K562 (cell line): ENCODE measurements around the gene MAML1. TPM values are rescaled to one million over a fixed set of nuclear protein-coding genes. Genes with fewer than 3 reads are reported as not detected.

Experiments
- CAMTA2 ChIP-seq: fragments of 250-450 bp; sonication (Bioruptor Pico); conservative IDR thresholded peaks from 2 replicates; pipeline ENCODE4 v1.5.1; 2022
- ELK1 ChIP-seq: sonication (generic); formaldehyde crosslinking; IDR thresholded peaks from 2 replicates; pipeline ENCODE4 v1.8.1; 2022; ENCODE audit warnings: missing genetic modification reagents
- ERF ChIP-seq: fragments of 450-650 bp; formaldehyde crosslinking; IDR thresholded peaks from 2 replicates; pipeline ENCODE4 v1.4.0; 2020; ENCODE audit warnings: mild to moderate bottlenecking, mixed read lengths
- HDAC8 ChIP-seq: fragments of 450-650 bp; IDR thresholded peaks from 2 replicates; pipeline ENCODE4 v1.6.1; 2016; ENCODE audit warnings: mild to moderate bottlenecking, missing genetic modification characterization, moderate library complexity, missing compliant biosample characterization
- OTX1 ChIP-seq: fragments of 450-650 bp; formaldehyde crosslinking; IDR thresholded peaks from 2 replicates; pipeline ENCODE4 v1.4.0; 2022; ENCODE audit warnings: mild to moderate bottlenecking
- RUNX1 ChIP-seq: sonication (generic); IDR thresholded peaks from 2 replicates; pipeline ENCODE4 v1.6.1; 2016; ENCODE audit warnings: antibody characterized with exemption, low read depth
- SMAD3 ChIP-seq: fragments of 450-650 bp; formaldehyde crosslinking; conservative IDR thresholded peaks from 2 replicates; pipeline ENCODE4 v1.4.0; 2020; ENCODE audit warnings: mild to moderate bottlenecking
- SPI1 ChIP-seq: IDR thresholded peaks from 2 replicates; pipeline ENCODE4 v1.6.1; 2011; ENCODE audit warnings: low read depth, low read length, control low read depth, borderline replicate concordance
- ZBTB2 ChIP-seq: fragments of 450-650 bp; IDR thresholded peaks from 2 replicates; pipeline ENCODE4 v1.6.1; 2016; ENCODE audit warnings: antibody characterized with exemption
- polyA plus RNA-seq, 8 experiments: library from polyadenylated mRNA; depleted of rRNA in 4 of 8; stranded (reverse) in 5 of 8; unstranded in 3 of 8; fragments of >200 nt; fragmentation: Nextera tagmentation in 2 of 8; fragmentation: Illumina TruSeq in 1 of 8; extraction: Ambion mirVana in 2 of 8; extraction: Trizol in 1 of 8; gene quantifications; 2 replicates each; pipeline versions ENCODE4 v1.2.1 to v1.2.3, GENCODE V29; 2011 to 2014; ENCODE audit warnings: inconsistent platforms in 1 of 8, missing spikeins in 1 of 8
- total RNA-seq, 7 experiments: library from RNA; depleted of rRNA in 6 of 7; stranded (reverse); fragments of >200 nt in 6 of 7; fragmentation: Illumina TruSeq in 2 of 7; extraction: Trizol in 2 of 7; gene quantifications; 2 replicates each; pipeline versions ENCODE4 v1.2.1 to v1.2.3, GENCODE V29; 2011 to 2021; ENCODE audit warnings: low replicate concordance in 1 of 7
- TF ChIP-seq, protein P1 (sequence below), 2 experiments: fragments of 450-650 bp in 1 of 2; sonication (generic) in 1 of 2; formaldehyde crosslinking in 1 of 2; IDR thresholded peaks in 1 of 2; conservative IDR thresholded peaks in 1 of 2; 2 replicates each; pipeline versions ENCODE4 v1.6.1 to v1.8.1; 2016 to 2023; ENCODE audit warnings: mild to moderate bottlenecking in 2 of 2, moderate library complexity in 2 of 2, inconsistent platforms in 1 of 2, missing genetic modification reagents in 1 of 2
- TF ChIP-seq, protein P2 (sequence below): fragments of 450-650 bp; IDR thresholded peaks from 2 replicates; pipeline ENCODE4 v1.6.1; 2018; ENCODE audit warnings: mild to moderate bottlenecking, low read depth; ENCODE audit not compliant: partially characterized antibody

Gene MAML1
- total and polyA plus RNA-seq, 9 of the 15 experiments (the other 6 are each of a cell fraction or from before 2014, with no cell fraction given), result 0.32 to 18.4 (median 7.0) TPM

DNA sequence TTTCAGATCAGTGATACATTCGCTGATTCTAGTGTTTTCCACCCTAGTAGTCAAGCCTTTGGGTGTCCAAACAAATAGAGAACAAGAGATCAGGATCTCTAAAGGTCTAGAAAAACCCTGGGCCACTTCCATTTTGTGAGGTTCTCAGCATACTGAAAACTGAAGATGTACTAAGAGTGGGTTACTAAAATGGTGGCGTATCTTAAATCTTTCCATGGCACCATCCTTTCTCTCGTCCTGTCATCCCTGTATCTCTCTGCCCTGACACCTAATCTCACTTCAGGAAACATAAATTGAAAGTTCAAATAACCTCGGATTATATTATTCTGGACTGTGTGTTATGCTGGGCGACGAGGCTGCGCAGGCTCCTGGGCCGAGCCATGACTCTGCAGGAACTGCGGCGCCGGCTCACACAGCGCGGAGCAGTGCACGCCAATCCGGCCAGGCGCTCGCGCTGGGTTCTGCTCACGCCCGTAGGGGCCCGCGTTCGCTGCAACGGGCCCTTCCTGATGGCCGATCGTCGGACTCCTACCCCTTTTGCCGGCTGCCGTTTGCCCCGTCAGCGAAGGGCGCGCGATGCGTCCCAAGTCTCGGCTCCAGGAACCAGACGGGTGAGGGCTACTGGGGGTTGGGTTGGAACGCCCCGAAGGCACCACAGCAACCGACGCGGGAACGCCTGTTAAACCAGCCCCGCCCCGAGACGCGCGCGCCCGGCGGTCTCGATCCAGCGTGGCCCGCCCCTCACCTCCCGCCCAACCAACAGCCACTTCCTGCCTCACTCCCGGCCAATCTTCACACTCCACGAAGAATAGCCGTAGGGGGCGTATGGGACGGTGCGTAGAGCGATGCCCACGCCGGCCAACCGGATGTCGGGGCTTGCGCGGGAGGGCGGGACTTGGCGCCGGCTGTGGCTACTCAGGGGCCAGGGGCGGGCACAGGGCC lies 34.4 kb upstream of the MAML1 start (continued):
- peak; percentile 76 for TF ChIP-seq SPI1
- peak; percentile 77; the same call in 1 of the 2 replicates for TF ChIP-seq ERF (CRISPR knock-in tag)
- TF ChIP-seq RUNX1, result no peak
- TF ChIP-seq ZBTB2, result 0 out of 2 replicates have a peak, but pooled peaks have one; percentile 52
- TF ChIP-seq, protein P1, sequence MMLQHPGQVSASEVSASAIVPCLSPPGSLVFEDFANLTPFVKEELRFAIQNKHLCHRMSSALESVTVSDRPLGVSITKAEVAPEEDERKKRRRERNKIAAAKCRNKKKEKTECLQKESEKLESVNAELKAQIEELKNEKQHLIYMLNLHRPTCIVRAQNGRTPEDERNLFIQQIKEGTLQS (IDR thresholded peaks at IDR 0.05), result no peak
- TF ChIP-seq, protein P1 (CRISPR knock-in tag; conservative IDR thresholded peaks at IDR 0.05), result 0 out of 2 replicates have a peak, but pooled peaks have one; percentile 15
- 0 out of 2 replicates have a peak, but pooled peaks have one; percentile 35 for TF ChIP-seq SMAD3
- TF ChIP-seq OTX1, result 0 out of 2 replicates have a peak, but pooled peaks have one; percentile 30
- TF ChIP-seq HDAC8 (tag), result 0 out of 2 replicates have a peak, but pooled peaks have one; percentile 36
- TF ChIP-seq, protein P2, sequence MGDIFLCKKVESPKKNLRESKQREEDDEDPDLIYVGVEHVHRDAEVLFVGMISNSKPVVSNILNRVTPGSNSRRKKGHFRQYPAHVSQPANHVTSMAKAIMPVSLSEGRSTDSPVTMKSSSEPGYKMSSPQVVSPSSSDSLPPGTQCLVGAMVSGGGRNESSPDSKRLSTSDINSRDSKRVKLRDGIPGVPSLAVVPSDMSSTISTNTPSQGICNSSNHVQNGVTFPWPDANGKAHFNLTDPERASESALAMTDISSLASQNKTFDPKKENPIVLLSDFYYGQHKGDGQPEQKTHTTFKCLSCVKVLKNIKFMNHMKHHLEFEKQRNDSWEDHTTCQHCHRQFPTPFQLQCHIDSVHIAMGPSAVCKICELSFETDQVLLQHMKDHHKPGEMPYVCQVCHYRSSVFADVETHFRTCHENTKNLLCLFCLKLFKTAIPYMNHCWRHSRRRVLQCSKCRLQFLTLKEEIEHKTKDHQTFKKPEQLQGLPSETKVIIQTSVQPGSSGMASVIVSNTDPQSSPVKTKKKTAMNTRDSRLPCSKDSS, result no peak
- no peak for TF ChIP-seq CAMTA2 (CRISPR knock-in tag)
- no peak for TF ChIP-seq ELK1 (CRISPR knock-in tag)
